Measurements from ENCODE around the gene NPAT. TPM values are rescaled to one million over a fixed set of nuclear protein-coding genes. Genes with fewer than 3 reads are reported as not detected.
A peak's percentile ranks its signal among the peaks of the same experiment; 100 is the strongest.

Gene NPAT
- total RNA-seq, 2 experiments from 2014 or later = 25.4 to 28.9 TPM

- H3K9me3 Mint-ChIP-seq = no peaks in the 10 kb centered on the region
- TF ChIP-seq, protein P1, sequence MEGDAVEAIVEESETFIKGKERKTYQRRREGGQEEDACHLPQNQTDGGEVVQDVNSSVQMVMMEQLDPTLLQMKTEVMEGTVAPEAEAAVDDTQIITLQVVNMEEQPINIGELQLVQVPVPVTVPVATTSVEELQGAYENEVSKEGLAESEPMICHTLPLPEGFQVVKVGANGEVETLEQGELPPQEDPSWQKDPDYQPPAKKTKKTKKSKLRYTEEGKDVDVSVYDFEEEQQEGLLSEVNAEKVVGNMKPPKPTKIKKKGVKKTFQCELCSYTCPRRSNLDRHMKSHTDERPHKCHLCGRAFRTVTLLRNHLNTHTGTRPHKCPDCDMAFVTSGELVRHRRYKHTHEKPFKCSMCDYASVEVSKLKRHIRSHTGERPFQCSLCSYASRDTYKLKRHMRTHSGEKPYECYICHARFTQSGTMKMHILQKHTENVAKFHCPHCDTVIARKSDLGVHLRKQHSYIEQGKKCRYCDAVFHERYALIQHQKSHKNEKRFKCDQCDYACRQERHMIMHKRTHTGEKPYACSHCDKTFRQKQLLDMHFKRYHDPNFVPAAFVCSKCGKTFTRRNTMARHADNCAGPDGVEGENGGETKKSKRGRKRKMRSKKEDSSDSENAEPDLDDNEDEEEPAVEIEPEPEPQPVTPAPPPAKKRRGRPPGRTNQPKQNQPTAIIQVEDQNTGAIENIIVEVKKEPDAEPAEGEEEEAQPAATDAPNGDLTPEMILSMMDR (IDR thresholded peaks at IDR 0.05) = no peak
- Histone ChIP-seq H3K9me3 (ENCODE audit: control insufficient read depth in 1 of 2, insufficient read depth in 1 of 2, low read length in 2 of 2) (no peaks in the 10 kb centered on the region), H3K36me3 (ENCODE audit: insufficient read depth, low read length) (peaks cover 86% of the 10 kb centered on the region), H3K27me3 (ENCODE audit: control insufficient read depth in 1 of 2, insufficient read depth in 2 of 2, low read length in 2 of 2) (no peaks in the 10 kb centered on the region), H3K4me3 (ENCODE audit: low read length) (no peak overlapping the region), H3K27ac (ENCODE audit: low read depth in 1 of 2, low read length in 2 of 2) (no peak overlapping the region), H3K4me1 (ENCODE audit: insufficient read depth, low read length) (no peaks in the 10 kb centered on the region)
- CTCF ChIA-PET = no interaction called here
- POLR2A ChIA-PET = no interaction called here
- intact Hi-C loops (cut with DNase I, micrococcal nuclease) = no loop called here
- H3K4me3 Mint-ChIP-seq = no peak overlapping the region
- H3K4me1 Mint-ChIP-seq (ENCODE audit: low read depth) = peaks cover 16% of the 10 kb centered on the region
- no peaks in the 10 kb centered on the region for H3K27me3 Mint-ChIP-seq
- ATAC-seq (ENCODE audit: poor library complexity) (peak; percentile 55), DNase-seq (peak in 4 of 14 experiments; percentile 14 to 39 (median 31))
- peak overlapping the region; percentile 85 for H3K27ac Mint-ChIP-seq
- H3K36me3 Mint-ChIP-seq (ENCODE audit: low read depth) = peaks cover 60% of the 10 kb centered on the region
These were observed 61.4 kb downstream of the NPAT start for GRCh38 chr11:108160970-108161566.

DNA sequence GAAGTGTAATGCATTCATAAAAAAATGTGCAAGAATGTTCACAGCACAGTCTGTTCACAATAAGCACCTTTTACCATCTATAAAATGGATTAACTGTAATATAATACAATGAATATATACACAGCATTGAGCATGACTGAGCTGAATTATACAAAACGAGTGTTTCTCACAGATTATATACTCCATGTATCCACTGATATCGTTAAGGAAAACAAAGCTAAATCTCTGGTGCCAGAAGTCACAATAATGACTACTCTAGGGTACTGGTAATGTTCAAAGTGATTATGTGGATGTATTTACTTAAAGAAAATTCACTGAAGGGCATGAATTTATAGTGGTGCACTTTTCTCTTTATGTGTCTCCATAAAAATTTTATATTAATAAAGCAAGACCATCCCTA lies 67.8 kb downstream of the NPAT start:
- Mint-ChIP-seq H3K27me3 (no peaks in the 10 kb centered on the region), H3K4me1 (ENCODE audit: low read depth) (peaks cover 5% of the 10 kb centered on the region), H3K27ac (peak overlapping the region; percentile 55), H3K4me3 (no peak overlapping the region), H3K9me3 (no peaks in the 10 kb centered on the region), H3K36me3 (ENCODE audit: low read depth) (peaks cover 91% of the 10 kb centered on the region)
- no peak overlapping the region for H3K4me3 ChIP-seq (ENCODE audit: low read length)
- no peak for ATAC-seq (ENCODE audit: poor library complexity)
- no peak for DNase-seq
- POLR2A ChIA-PET = no interaction called here
- TF ChIP-seq, protein P1 (IDR thresholded peaks at IDR 0.05) = no peak
- H3K4me1 ChIP-seq (ENCODE audit: insufficient read depth, low read length) = no peaks in the 10 kb centered on the region
- H3K27ac ChIP-seq (ENCODE audit: low read depth in 1 of 2, low read length in 2 of 2) = no peak overlapping the region
- CTCF ChIA-PET = interaction anchor here (1.2 kb wide), 1 partner anchor 8 kb away, joined by 3 read pairs; no protein-coding TSS in a partner anchor
- peaks cover 82% of the 10 kb centered on the region for H3K36me3 ChIP-seq (ENCODE audit: insufficient read depth, low read length)
- H3K27me3 ChIP-seq (ENCODE audit: control insufficient read depth in 1 of 2, insufficient read depth in 2 of 2, low read length in 2 of 2) = no peaks in the 10 kb centered on the region
- intact Hi-C loops (cut with DNase I, micrococcal nuclease) = loop anchor here in 1 of 2 experiments (5.0 kb wide), 1 partner anchor 33 kb away; no protein-coding TSS in a partner anchor
- no peaks in the 10 kb centered on the region for H3K9me3 ChIP-seq (ENCODE audit: control insufficient read depth in 1 of 2, insufficient read depth in 1 of 2, low read length in 2 of 2)

DNA sequence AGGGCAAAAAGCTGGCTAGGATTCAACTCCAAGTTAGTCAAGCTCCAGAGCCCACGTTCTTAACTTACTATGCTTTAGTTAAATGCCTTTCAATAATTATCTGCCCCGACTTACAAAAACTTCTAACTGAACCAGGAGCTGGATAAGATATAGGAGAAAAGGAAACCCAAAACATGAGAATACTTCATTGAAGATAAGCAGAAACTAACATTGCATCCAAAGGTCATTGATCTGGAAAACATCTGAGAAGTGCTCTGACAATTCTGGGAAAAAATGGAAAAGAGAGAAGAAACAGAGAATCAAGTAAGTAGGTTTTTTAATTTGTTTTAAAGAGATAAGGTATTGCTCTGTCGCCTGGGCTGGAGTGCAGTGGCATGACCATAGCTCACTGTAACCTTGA lies 73.9 kb downstream of the NPAT start:
- Histone ChIP-seq H3K9me3 (ENCODE audit: control insufficient read depth in 1 of 2, insufficient read depth in 1 of 2, low read length in 2 of 2) (no peaks in the 10 kb centered on the region), H3K27me3 (ENCODE audit: control insufficient read depth in 1 of 2, insufficient read depth in 2 of 2, low read length in 2 of 2) (no peaks in the 10 kb centered on the region), H3K27ac (ENCODE audit: low read depth in 1 of 2, low read length in 2 of 2) (no peak overlapping the region), H3K36me3 (ENCODE audit: insufficient read depth, low read length) (peaks cover 91% of the 10 kb centered on the region), H3K4me1 (ENCODE audit: insufficient read depth, low read length) (no peaks in the 10 kb centered on the region), H3K4me3 (ENCODE audit: low read length) (no peak overlapping the region)
- Mint-ChIP-seq H3K4me3 (no peak overlapping the region), H3K27ac (no peak overlapping the region), H3K9me3 (no peaks in the 10 kb centered on the region), H3K36me3 (ENCODE audit: low read depth) (peaks cover 92% of the 10 kb centered on the region), H3K27me3 (no peaks in the 10 kb centered on the region), H3K4me1 (ENCODE audit: low read depth) (peaks cover 11% of the 10 kb centered on the region)
- ChIA-PET POLR2A (interaction anchor here (0.7 kb wide), 1 partner anchor 9 kb away, joined by 3 read pairs; no protein-coding TSS in a partner anchor), CTCF (no interaction called here)
- DNase-seq = no peak
- ATAC-seq (ENCODE audit: poor library complexity) = no peak
- intact Hi-C loops (cut with DNase I, micrococcal nuclease) = no loop called here
- TF ChIP-seq, protein P1 (IDR thresholded peaks at IDR 0.05) = no peak

All from CD4-positive, alpha-beta T cell (primary cell).